Fibroblast of the conjunctiva (primary cell): ENCODE data around the gene KRTAP10-3.

Experiments
- DNase-seq: peaks from one replicate; pipeline ENCODE4 v3.0.0-alpha.2; 2010; ENCODE audit warnings: low read depth

KRTAP10-3 gene

GRCh38 chr21:44547656-44548331, 10.8 kb downstream of the KRTAP10-3 start:
- DNase-seq, result no peak

GRCh38 chr21:44544566-44544965, 14.0 kb downstream of the KRTAP10-3 start:
- no peak for DNase-seq

GRCh38 chr21:44542716-44543115, 15.9 kb downstream of the KRTAP10-3 start:
- DNase-seq, result no peak

GRCh38 chr21:44540741-44541288, 17.8 kb downstream of the KRTAP10-3 start:
- DNase-seq, result no peak

GRCh38 chr21:44539991-44540666, 18.5 kb downstream of the KRTAP10-3 start, which contains the start of gene KRTAP10-1:
KRTAP10-1 (minus strand) TSS chr21:44540195; CDS start chr21:44540150, 45 bp downstream.
- no peak for DNase-seq

GRCh38 chr21:44539046-44539445, 19.5 kb downstream of the KRTAP10-3 start:
- DNase-seq, result no peak

- no peak for DNase-seq
These were observed 20.4 kb downstream of the KRTAP10-3 start for GRCh38 chr21:44537930-44538911.

- DNase-seq, result no peak
These were observed 22.6 kb downstream of the KRTAP10-3 start for GRCh38 chr21:44535963-44536362.

- DNase-seq, result no peak
These were observed 23.9 kb downstream of the KRTAP10-3 start for GRCh38 chr21:44534688-44535087.

GRCh38 chr21:44533891-44534627, 24.5 kb downstream of the KRTAP10-3 start:
- DNase-seq, result no peak

GRCh38 chr21:44533121-44533890, 25.3 kb downstream of the KRTAP10-3 start:
- DNase-seq, result no peak

- DNase-seq, result no peak
These were observed 25.9 kb downstream of the KRTAP10-3 start for GRCh38 chr21:44532712-44533111.

GRCh38 chr21:44531606-44532564, 26.7 kb downstream of the KRTAP10-3 start:
- no peak for DNase-seq

- DNase-seq, result no peak
These were observed 27.5 kb downstream of the KRTAP10-3 start for GRCh38 chr21:44530903-44531605.

- no peak for DNase-seq
These were observed 28.2 kb downstream of the KRTAP10-3 start for GRCh38 chr21:44530221-44530902.

GRCh38 chr21:44529503-44530125, 29.0 kb downstream of the KRTAP10-3 start:
- no peak for DNase-seq

- DNase-seq, result no peak
These were observed 29.6 kb downstream of the KRTAP10-3 start for GRCh38 chr21:44529011-44529421.

GRCh38 chr21:44528634-44528995, 30.0 kb downstream of the KRTAP10-3 start:
- DNase-seq, result no peak
